HepG2 (cell line): ENCODE measurements around the gene OAS3. TPM values are rescaled to one million over a fixed set of nuclear protein-coding genes. Genes with fewer than 3 reads are reported as not detected.

Experiments
- JDP2 ChIP-seq: sonication (generic); formaldehyde crosslinking; IDR thresholded peaks from 2 replicates; pipeline ENCODE4 v1.8.1; 2022; ENCODE audit warnings: missing genetic modification reagents, borderline replicate concordance
- KAT8 ChIP-seq: IDR thresholded peaks from 2 replicates; pipeline ENCODE4 v1.6.1; 2016; ENCODE audit warnings: missing genetic modification reagents, missing compliant biosample characterization
- KLF12 ChIP-seq: sonication (generic); formaldehyde crosslinking; IDR thresholded peaks from 2 replicates; pipeline ENCODE4 v1.4.0; 2020; ENCODE audit warnings: missing genetic modification reagents, borderline replicate concordance
- MAFF ChIP-seq: IDR thresholded peaks from 2 replicates; pipeline ENCODE4 v1.6.1; 2011; ENCODE audit warnings: low read depth, low read length, improper control_type of control experiment
- MXD4 ChIP-seq: IDR thresholded peaks from 2 replicates; pipeline ENCODE4 v1.6.1; 2016; ENCODE audit warnings: mild to moderate bottlenecking, missing biosample characterization, missing genetic modification reagents
- NONO ChIP-seq, 2 experiments: fragments of 450-650 bp in 1 of 2; sonication (generic) in 1 of 2; formaldehyde crosslinking in 1 of 2; IDR thresholded peaks in 1 of 2; conservative IDR thresholded peaks in 1 of 2; 2 replicates each; pipeline versions ENCODE4 v1.6.1 to v1.8.0; 2017 to 2022; ENCODE audit warnings: mild to moderate bottlenecking in 1 of 2, missing genetic modification reagents in 1 of 2, moderate library complexity in 1 of 2
- RFX5 ChIP-seq: IDR thresholded peaks from 2 replicates; pipeline ENCODE4 v1.6.1; 2011; ENCODE audit warnings: low read depth, low read length, improper control_type of control experiment
- TCF7 ChIP-seq: sonication (generic); IDR thresholded peaks from 2 replicates; pipeline ENCODE4 v1.6.1; 2016; ENCODE audit warnings: antibody characterized with exemption, low read depth
- ZNF567 ChIP-seq: sonication (generic); formaldehyde crosslinking; IDR thresholded peaks from 2 replicates; pipeline ENCODE4 v1.8.1; 2023; ENCODE audit warnings: mild to moderate bottlenecking, missing genetic modification reagents, borderline replicate concordance
- ZNF75D ChIP-seq: sonication (generic); formaldehyde crosslinking; IDR thresholded peaks from 2 replicates; pipeline ENCODE4 v1.8.1; 2023; ENCODE audit warnings: missing genetic modification reagents, mild to moderate bottlenecking, borderline replicate concordance
- ZNF782 ChIP-seq: sonication (generic); formaldehyde crosslinking; IDR thresholded peaks from 2 replicates; pipeline ENCODE4 v1.4.0; 2020; ENCODE audit warnings: missing genetic modification reagents, mild to moderate bottlenecking, borderline replicate concordance
- ZSCAN30 ChIP-seq: sonication (generic); formaldehyde crosslinking; IDR thresholded peaks from 2 replicates; pipeline ENCODE4 v1.5.0; 2020; ENCODE audit warnings: mild to moderate bottlenecking, missing genetic modification reagents
- polyA plus RNA-seq, 8 experiments: library from polyadenylated mRNA; depleted of rRNA in 3 of 8; stranded (reverse) in 7 of 8; unstranded in 1 of 8; fragments of >200 nt; fragmentation: Illumina TruSeq in 4 of 8; extraction: Trizol in 4 of 8; gene quantifications; 2 replicates each; pipeline versions ENCODE4 v1.2.1 to v1.2.3, GENCODE V29; 2011 to 2016; ENCODE audit warnings: low read depth in 4 of 8, missing spikeins in 1 of 8, mixed read lengths in 1 of 8; ENCODE audit not compliant: insufficient read depth in 1 of 8
- total RNA-seq, 5 experiments: library from RNA; depleted of rRNA; stranded (reverse); fragments of >200 nt; fragmentation: Illumina TruSeq; extraction: Trizol; gene quantifications; 2 replicates each; pipeline ENCODE4 v1.2.3, GENCODE V29; 2016; ENCODE audit warnings: low read depth in 1 of 5
- TF ChIP-seq, protein P1 (sequence below): sonication (generic); formaldehyde crosslinking; IDR thresholded peaks from 2 replicates; pipeline ENCODE4 v1.4.0; 2020; ENCODE audit warnings: missing genetic modification reagents, borderline replicate concordance
- TF ChIP-seq, protein P2 (sequence below): IDR thresholded peaks from 2 replicates; pipeline ENCODE4 v1.6.1; 2016; ENCODE audit warnings: mild to moderate bottlenecking, missing biosample characterization, missing genetic modification reagents
- TF ChIP-seq, protein P3 (sequence below): IDR thresholded peaks from 2 replicates; pipeline ENCODE4 v1.6.1; 2016; ENCODE audit warnings: missing compliant biosample characterization, missing genetic modification reagents, borderline replicate concordance
- TF ChIP-seq, protein P4 (sequence below): sonication (generic); formaldehyde crosslinking; IDR thresholded peaks from 2 replicates; pipeline ENCODE4 v1.4.0; 2020; ENCODE audit warnings: missing genetic modification reagents, mild to moderate bottlenecking, borderline replicate concordance
- TF ChIP-seq, protein P5 (sequence below): sonication (generic); formaldehyde crosslinking; conservative IDR thresholded peaks from 2 replicates; pipeline ENCODE4 v1.8.1; 2023; ENCODE audit warnings: missing genetic modification reagents

Gene OAS3
- total and polyA plus RNA-seq, 2 of the 13 experiments (the other 11 are each of a cell fraction or from before 2014, with no cell fraction given) = 4.8 to 10.5 TPM

DNA sequence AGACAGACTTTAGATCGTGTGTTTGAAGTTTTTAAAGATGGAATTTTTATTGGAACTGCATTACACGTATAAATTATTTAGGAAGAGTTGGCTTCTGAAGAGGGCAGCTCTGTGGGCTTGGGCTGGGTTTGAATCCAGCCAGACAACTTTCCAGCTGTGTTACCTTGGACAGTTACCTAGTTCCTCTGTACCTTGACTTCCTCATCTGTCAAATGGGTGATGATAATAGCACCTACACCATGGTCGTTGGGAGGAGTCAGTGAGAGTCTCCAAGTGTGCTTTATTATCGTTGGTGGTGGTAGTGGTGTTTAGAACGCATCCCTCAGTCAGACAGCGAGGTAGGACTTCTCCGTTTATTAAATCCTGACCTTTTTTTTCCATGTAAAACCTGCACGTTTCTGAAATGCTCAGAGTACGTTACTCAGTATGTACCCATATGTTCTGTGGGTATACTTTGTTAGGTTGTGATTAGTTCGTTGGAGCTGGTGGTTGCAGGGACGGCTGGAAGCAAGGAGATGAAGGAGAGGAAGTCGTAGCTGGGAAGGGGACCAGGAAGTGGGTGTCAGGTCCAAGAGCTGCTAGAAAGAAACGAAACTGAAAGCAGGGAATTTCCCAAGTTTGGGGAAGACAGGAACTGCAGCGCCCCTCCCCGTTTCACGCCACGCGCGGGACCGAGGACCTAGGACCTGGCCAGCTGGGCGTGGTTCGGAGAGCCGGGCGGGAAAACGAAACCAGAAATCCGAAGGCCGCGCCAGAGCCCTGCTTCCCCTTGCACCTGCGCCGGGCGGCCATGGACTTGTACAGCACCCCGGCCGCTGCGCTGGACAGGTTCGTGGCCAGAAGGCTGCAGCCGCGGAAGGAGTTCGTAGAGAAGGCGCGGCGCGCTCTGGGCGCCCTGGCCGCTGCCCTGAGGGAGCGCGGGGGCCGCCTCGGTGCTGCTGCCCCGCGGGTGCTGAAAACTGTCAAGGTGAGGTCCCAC, at the start of gene OAS3 (continued):
- no peak; the same call in 1 of the 2 replicates for TF ChIP-seq MXD4
- no peak for TF ChIP-seq NONO (IDR thresholded peaks at IDR 0.05)
- peak; percentile 52; the same call in 1 of the 2 replicates for TF ChIP-seq NONO (CRISPR knock-in tag; conservative IDR thresholded peaks at IDR 0.05)
- TF ChIP-seq, protein P1, sequence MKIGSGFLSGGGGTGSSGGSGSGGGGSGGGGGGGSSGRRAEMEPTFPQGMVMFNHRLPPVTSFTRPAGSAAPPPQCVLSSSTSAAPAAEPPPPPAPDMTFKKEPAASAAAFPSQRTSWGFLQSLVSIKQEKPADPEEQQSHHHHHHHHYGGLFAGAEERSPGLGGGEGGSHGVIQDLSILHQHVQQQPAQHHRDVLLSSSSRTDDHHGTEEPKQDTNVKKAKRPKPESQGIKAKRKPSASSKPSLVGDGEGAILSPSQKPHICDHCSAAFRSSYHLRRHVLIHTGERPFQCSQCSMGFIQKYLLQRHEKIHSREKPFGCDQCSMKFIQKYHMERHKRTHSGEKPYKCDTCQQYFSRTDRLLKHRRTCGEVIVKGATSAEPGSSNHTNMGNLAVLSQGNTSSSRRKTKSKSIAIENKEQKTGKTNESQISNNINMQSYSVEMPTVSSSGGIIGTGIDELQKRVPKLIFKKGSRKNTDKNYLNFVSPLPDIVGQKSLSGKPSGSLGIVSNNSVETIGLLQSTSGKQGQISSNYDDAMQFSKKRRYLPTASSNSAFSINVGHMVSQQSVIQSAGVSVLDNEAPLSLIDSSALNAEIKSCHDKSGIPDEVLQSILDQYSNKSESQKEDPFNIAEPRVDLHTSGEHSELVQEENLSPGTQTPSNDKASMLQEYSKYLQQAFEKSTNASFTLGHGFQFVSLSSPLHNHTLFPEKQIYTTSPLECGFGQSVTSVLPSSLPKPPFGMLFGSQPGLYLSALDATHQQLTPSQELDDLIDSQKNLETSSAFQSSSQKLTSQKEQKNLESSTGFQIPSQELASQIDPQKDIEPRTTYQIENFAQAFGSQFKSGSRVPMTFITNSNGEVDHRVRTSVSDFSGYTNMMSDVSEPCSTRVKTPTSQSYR (CRISPR knock-in tag) = peak; percentile 63; the same call in 1 of the 2 replicates
- no peak for TF ChIP-seq TCF7
- no peak for TF ChIP-seq MAFF
- TF ChIP-seq KAT8 (CRISPR knock-in tag) = peak; percentile 94
- TF ChIP-seq, protein P2, sequence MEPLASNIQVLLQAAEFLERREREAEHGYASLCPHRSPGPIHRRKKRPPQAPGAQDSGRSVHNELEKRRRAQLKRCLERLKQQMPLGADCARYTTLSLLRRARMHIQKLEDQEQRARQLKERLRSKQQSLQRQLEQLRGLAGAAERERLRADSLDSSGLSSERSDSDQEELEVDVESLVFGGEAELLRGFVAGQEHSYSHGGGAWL (CRISPR knock-in tag) = peak; percentile 51; the same call in 1 of the 2 replicates
- TF ChIP-seq ZNF782 = peak; percentile 4; the same call in 1 of the 2 replicates
- TF ChIP-seq, protein P3, sequence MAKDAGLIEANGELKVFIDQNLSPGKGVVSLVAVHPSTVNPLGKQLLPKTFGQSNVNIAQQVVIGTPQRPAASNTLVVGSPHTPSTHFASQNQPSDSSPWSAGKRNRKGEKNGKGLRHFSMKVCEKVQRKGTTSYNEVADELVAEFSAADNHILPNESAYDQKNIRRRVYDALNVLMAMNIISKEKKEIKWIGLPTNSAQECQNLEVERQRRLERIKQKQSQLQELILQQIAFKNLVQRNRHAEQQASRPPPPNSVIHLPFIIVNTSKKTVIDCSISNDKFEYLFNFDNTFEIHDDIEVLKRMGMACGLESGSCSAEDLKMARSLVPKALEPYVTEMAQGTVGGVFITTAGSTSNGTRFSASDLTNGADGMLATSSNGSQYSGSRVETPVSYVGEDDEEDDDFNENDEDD (CRISPR knock-in tag) = peak; percentile 85; the same call in 1 of the 2 replicates
- no peak for TF ChIP-seq ZSCAN30 (CRISPR knock-in tag)
- TF ChIP-seq ZNF75D (CRISPR knock-in tag) = no peak
- TF ChIP-seq, protein P4, sequence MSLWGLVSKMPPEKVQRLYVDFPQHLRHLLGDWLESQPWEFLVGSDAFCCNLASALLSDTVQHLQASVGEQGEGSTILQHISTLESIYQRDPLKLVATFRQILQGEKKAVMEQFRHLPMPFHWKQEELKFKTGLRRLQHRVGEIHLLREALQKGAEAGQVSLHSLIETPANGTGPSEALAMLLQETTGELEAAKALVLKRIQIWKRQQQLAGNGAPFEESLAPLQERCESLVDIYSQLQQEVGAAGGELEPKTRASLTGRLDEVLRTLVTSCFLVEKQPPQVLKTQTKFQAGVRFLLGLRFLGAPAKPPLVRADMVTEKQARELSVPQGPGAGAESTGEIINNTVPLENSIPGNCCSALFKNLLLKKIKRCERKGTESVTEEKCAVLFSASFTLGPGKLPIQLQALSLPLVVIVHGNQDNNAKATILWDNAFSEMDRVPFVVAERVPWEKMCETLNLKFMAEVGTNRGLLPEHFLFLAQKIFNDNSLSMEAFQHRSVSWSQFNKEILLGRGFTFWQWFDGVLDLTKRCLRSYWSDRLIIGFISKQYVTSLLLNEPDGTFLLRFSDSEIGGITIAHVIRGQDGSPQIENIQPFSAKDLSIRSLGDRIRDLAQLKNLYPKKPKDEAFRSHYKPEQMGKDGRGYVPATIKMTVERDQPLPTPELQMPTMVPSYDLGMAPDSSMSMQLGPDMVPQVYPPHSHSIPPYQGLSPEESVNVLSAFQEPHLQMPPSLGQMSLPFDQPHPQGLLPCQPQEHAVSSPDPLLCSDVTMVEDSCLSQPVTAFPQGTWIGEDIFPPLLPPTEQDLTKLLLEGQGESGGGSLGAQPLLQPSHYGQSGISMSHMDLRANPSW (CRISPR knock-in tag) = no peak
- TF ChIP-seq, protein P5, sequence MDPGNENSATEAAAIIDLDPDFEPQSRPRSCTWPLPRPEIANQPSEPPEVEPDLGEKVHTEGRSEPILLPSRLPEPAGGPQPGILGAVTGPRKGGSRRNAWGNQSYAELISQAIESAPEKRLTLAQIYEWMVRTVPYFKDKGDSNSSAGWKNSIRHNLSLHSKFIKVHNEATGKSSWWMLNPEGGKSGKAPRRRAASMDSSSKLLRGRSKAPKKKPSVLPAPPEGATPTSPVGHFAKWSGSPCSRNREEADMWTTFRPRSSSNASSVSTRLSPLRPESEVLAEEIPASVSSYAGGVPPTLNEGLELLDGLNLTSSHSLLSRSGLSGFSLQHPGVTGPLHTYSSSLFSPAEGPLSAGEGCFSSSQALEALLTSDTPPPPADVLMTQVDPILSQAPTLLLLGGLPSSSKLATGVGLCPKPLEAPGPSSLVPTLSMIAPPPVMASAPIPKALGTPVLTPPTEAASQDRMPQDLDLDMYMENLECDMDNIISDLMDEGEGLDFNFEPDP (CRISPR knock-in tag) = no peak
- TF ChIP-seq RFX5 = no peak
- TF ChIP-seq KLF12 (CRISPR knock-in tag) = no peak
- no peak for TF ChIP-seq JDP2 (CRISPR knock-in tag)
- TF ChIP-seq ZNF567 (CRISPR knock-in tag) = no peak
